OCI-LY7 (cell line): Measurements from ENCODE around the gene TP53BP1. TPM values are rescaled to one million over a fixed set of nuclear protein-coding genes. Genes with fewer than 3 reads are reported as not detected.

Source experiments
- BruUV-seq: library from RNA; stranded (reverse); fragments of 400-500 nt; replicated peaks from 2 replicates; lab custom pipeline; 2021; lab: Mats Ljungman, UMichigan
- CTCF ChIA-PET: fragments of 300-600 bp; sonication (Branson Sonifier 250); formaldehyde crosslinking; loops from one replicate; lab custom pipeline; 2022; ENCODE audit warnings: antibody characterized with exemption; ENCODE audit not compliant: unreplicated experiment; lab: Charles Lee
- POLR2A ChIA-PET: fragments of 300-600 bp; sonication (Branson Sonifier 250); formaldehyde crosslinking; loops from one replicate; lab custom pipeline; 2022; ENCODE audit warnings: antibody characterized with exemption; lab: Charles Lee
- DNase-seq: peaks from one replicate; pipeline ENCODE4 v3.0.0-alpha.2; 2015; ENCODE audit warnings: low spot score
- H2AFZ ChIP-seq: fragments of 200-600 bp; sonication (generic), shearing (Covaris generic); 2 replicates; pipeline ENCODE4 v1.6.1; 2014; ENCODE audit warnings: mild to moderate bottlenecking, antibody characterized with exemption, low read length, moderate library complexity
- H3K27ac ChIP-seq: fragments of 200-600 bp; sonication (generic); 2 replicates; pipeline ENCODE4 v1.5.1; 2014; ENCODE audit warnings: mixed run types, low read depth, mild to moderate bottlenecking, moderate library complexity, low read length, inconsistent platforms; ENCODE audit not compliant: poor library complexity, severe bottlenecking
- H3K36me3 ChIP-seq: fragments of 200-600 bp; sonication (generic); 2 replicates; pipeline ENCODE4 v1.6.1; 2014; ENCODE audit warnings: mild to moderate bottlenecking, antibody characterized with exemption, low read length, moderate library complexity, mixed read lengths; ENCODE audit not compliant: insufficient read depth
- H3K4me1 ChIP-seq: fragments of 200-600 bp; sonication (generic); 2 replicates; pipeline ENCODE4 v1.5.1; 2014; ENCODE audit warnings: mild to moderate bottlenecking, low read length; ENCODE audit not compliant: insufficient read depth, poor library complexity, severe bottlenecking
- H3K4me2 ChIP-seq: fragments of 200-600 bp; sonication (generic); 2 replicates; pipeline ENCODE4 v1.6.1; 2014; ENCODE audit warnings: mild to moderate bottlenecking, low read length
- H3K4me3 ChIP-seq: fragments of 200-600 bp; sonication (generic); 2 replicates; pipeline ENCODE4 v1.5.1; 2014; ENCODE audit warnings: mild to moderate bottlenecking, low read depth, low read length; ENCODE audit not compliant: poor library complexity, severe bottlenecking
- H3K79me2 ChIP-seq: fragments of 200-600 bp; sonication (generic); 2 replicates; pipeline ENCODE4 v1.6.1; 2016; ENCODE audit warnings: low read depth, mild to moderate bottlenecking, low read length, moderate library complexity, mixed read lengths; ENCODE audit not compliant: insufficient read depth
- H3K9me2 ChIP-seq: fragments of 200-600 bp; sonication (generic); 2 replicates; pipeline ENCODE4 v1.6.1; 2016; ENCODE audit warnings: mild to moderate bottlenecking, low read length, mixed read lengths; ENCODE audit not compliant: insufficient read depth
- H3K9me3 ChIP-seq: fragments of 200-600 bp; sonication (generic); 2 replicates; pipeline ENCODE4 v1.6.1; 2014; ENCODE audit warnings: mild to moderate bottlenecking, mixed run types, low read length, mixed read lengths
- H4K20me1 ChIP-seq: fragments of 200-600 bp; sonication (generic); 2 replicates; pipeline ENCODE4 v1.6.1; 2014; ENCODE audit warnings: mild to moderate bottlenecking, antibody characterized with exemption, low read length, moderate library complexity, mixed read lengths; ENCODE audit not compliant: insufficient read depth
- CTCF ChIP-seq: fragments of 200-600 bp; sonication (generic); conservative IDR thresholded peaks from 2 replicates; pipeline ENCODE4 v1.5.1; 2014; ENCODE audit warnings: mild to moderate bottlenecking, antibody characterized with exemption, low read length, moderate library complexity, mixed read lengths
- EZH2phosphoT487 ChIP-seq: fragments of 200-600 bp; sonication (generic); IDR thresholded peaks from 2 replicates; pipeline ENCODE4 v1.6.1; 2018; ENCODE audit warnings: low read depth, borderline replicate concordance, mild to moderate bottlenecking, mixed run types, antibody characterized with exemption, low read length, moderate library complexity, mixed read lengths
- intact Hi-C: fragments of 100-400 bp; cut with micrococcal nuclease; formaldehyde crosslinking; loops from one replicate; pipeline ENCODE4 v1.10.0; 2022; ENCODE audit not compliant: unreplicated experiment
- total RNA-seq, 2 experiments: library from RNA; depleted of rRNA in 1 of 2; stranded (reverse); fragments of >200 nt in 1 of 2; shearing (Covaris generic) in 1 of 2; gene quantifications; 2 replicates each; pipeline ENCODE4 v1.2.3, GENCODE V29; 2014 to 2022

Gene TP53BP1
- total RNA-seq, 2 experiments from 2014 or later = 51.8 to 69.3 TPM

GRCh38 chr15:43463507-43463906, 29.4 kb downstream of the TP53BP1 start:
- DNase-seq = no peak
- TF ChIP-seq CTCF (no peak), EZH2phosphoT487 (no peak)
- Histone ChIP-seq H3K27ac (no peak overlapping the region), H3K36me3 (peaks cover 92% of the 10 kb centered on the region), H3K4me2 (no peak overlapping the region), H3K9me2 (no peaks in the 10 kb centered on the region), H4K20me1 (no peaks in the 10 kb centered on the region), H3K4me3 (no peak overlapping the region), H3K4me1 (no peaks in the 10 kb centered on the region), H3K9me3 (no peaks in the 10 kb centered on the region), H3K79me2 (no peaks in the 10 kb centered on the region), H2AFZ (no peak overlapping the region)
- ChIA-PET CTCF (no interaction called here), POLR2A (no interaction called here)
- BruUV-seq = no TSS peak
- intact Hi-C loops = no loop called here

- ChIA-PET CTCF (no interaction called here), POLR2A (no interaction called here)
- no peak overlapping the region for H2AFZ ChIP-seq
- DNase-seq = no peak
- H3K4me1 ChIP-seq = no peaks in the 10 kb centered on the region
- no peak overlapping the region for H3K27ac ChIP-seq
- TF ChIP-seq EZH2phosphoT487 (no peak), CTCF (no peak)
- no TSS peak for BruUV-seq
- peaks cover 52% of the 10 kb centered on the region for H3K36me3 ChIP-seq
- no peak overlapping the region for H3K4me3 ChIP-seq
- H4K20me1 ChIP-seq = no peaks in the 10 kb centered on the region
- H3K9me2 ChIP-seq = no peaks in the 10 kb centered on the region
- no peaks in the 10 kb centered on the region for H3K9me3 ChIP-seq
- no peak overlapping the region for H3K4me2 ChIP-seq
- no peaks in the 10 kb centered on the region for H3K79me2 ChIP-seq
- intact Hi-C loops = no loop called here
Observed at GRCh38 chr15:43449981-43450380, 43.0 kb downstream of the TP53BP1 start.

- ChIA-PET CTCF (no interaction called here), POLR2A (interaction anchor here (0.7 kb wide), 2 partner anchors 17 to 484 kb away, joined by 3 to 4 read pairs; no protein-coding TSS in a partner anchor)
- no peak for DNase-seq
Observed at GRCh38 chr15:43446344-43446743, 46.6 kb downstream of the TP53BP1 start.

More at GRCh38 chr15:43446344-43446743, 46.6 kb downstream of the TP53BP1 start:
- H3K9me3 ChIP-seq = no peaks in the 10 kb centered on the region
- H3K4me2 ChIP-seq = no peak overlapping the region
- H3K36me3 ChIP-seq = peaks cover 39% of the 10 kb centered on the region
- intact Hi-C loops = no loop called here
- no peak overlapping the region for H2AFZ ChIP-seq
- no peak for TF ChIP-seq EZH2phosphoT487
- TF ChIP-seq CTCF = no peak
- no peak overlapping the region for H3K4me3 ChIP-seq
- no TSS peak for BruUV-seq
- no peaks in the 10 kb centered on the region for H3K79me2 ChIP-seq
- H3K4me1 ChIP-seq = no peaks in the 10 kb centered on the region
- no peaks in the 10 kb centered on the region for H3K9me2 ChIP-seq
- H4K20me1 ChIP-seq = no peaks in the 10 kb centered on the region
- H3K27ac ChIP-seq = no peak overlapping the region
